Thyroid gland (tissue), 4 donors: ENCODE data around the gene ENOX1. TPM values are rescaled to one million over a fixed set of nuclear protein-coding genes. Genes with fewer than 3 reads are reported as not detected.

ENCODE experiments used
- DNase-seq, 2 donors: peaks; one replicate each; pipeline ENCODE4 v3.0.0-alpha.2; 2019
- H3K27ac ChIP-seq, 3 donors: fragments of 200-600 bp; sonication (generic); 1 replicate in 2 of 3; 2 replicates in 1 of 3; pipeline ENCODE4 v1.5.1; 2016 to 2019; ENCODE audit warnings: mild to moderate bottlenecking in 1 of 3, moderate library complexity in 1 of 3
- H3K27me3 ChIP-seq: fragments of 200-600 bp; sonication (generic); one replicate; pipeline ENCODE4 v1.5.1; 2019
- H3K36me3 ChIP-seq, 2 donors: fragments of 200-600 bp; sonication (generic); one replicate each; pipeline ENCODE4 v1.5.1; 2016 to 2019
- H3K4me1 ChIP-seq, 2 donors: fragments of 200-600 bp; sonication (generic); one replicate each; pipeline ENCODE4 v1.5.1; 2017 to 2019
- H3K4me3 ChIP-seq, 3 donors: fragments of 200-600 bp; sonication (generic); replicated peaks in 1 of 3; 1 replicate in 2 of 3; 2 replicates in 1 of 3; pipeline ENCODE4 v1.5.1; 2016; ENCODE audit warnings: mild to moderate bottlenecking in 1 of 3
- H3K9me3 ChIP-seq: fragments of 200-600 bp; sonication (generic); one replicate; pipeline ENCODE4 v1.5.1; 2017
- POLR2A ChIP-seq, 2 donors: fragments of 450-650 bp; IDR thresholded peaks; one replicate each; pipeline ENCODE4 v1.6.1; 2017; ENCODE audit warnings: antibody characterized with exemption in 2 of 2, mild to moderate bottlenecking in 2 of 2, moderate library complexity in 1 of 2
- WGBS, 2 donors: methylation state at CpG; one replicate each; pipeline ENCODE4 v1.1.5; 2017; 5-methylcytosine and 5-hydroxymethylcytosine counted together
- intact Hi-C: fragments of 100-400 bp; cut with DNase I; formaldehyde crosslinking; loops from one replicate; pipeline ENCODE4 v1.15.1; 2023
- total RNA-seq, 4 donors: library from RNA; depleted of rRNA; stranded (reverse); fragments of >200 nt; gene quantifications; one replicate each; pipeline ENCODE4 v1.2.3, GENCODE V29; 2016
- TF ChIP-seq, protein P1 (sequence below), 6 experiments: fragments of 200-600 bp in 3 of 6; fragments of 450-650 bp in 3 of 6; sonication (generic) in 3 of 6; IDR thresholded peaks; one replicate each; pipeline ENCODE4 v1.5.1; 2016 to 2019; ENCODE audit warnings: antibody characterized with exemption in 6 of 6, mild to moderate bottlenecking in 2 of 6, inconsistent platforms in 1 of 6, moderate library complexity in 1 of 6

Gene ENOX1
- total RNA-seq, 4 donors from 2014 or later, result 0.13 to 1.8 (median 0.31) TPM

GRCh38 chr13:43773602-43774001 lies 13.2 kb downstream of the ENOX1 start:
- Histone ChIP-seq H3K9me3 (no peaks in the 10 kb centered on the region), H3K27me3 (no peaks in the 10 kb centered on the region), H3K4me3 (no peak overlapping the region), H3K36me3 (no peaks in the 10 kb centered on the region), H3K27ac (no peak overlapping the region), H3K4me1 (no peaks in the 10 kb centered on the region)
- intact Hi-C loops, result no loop called here
- DNase-seq, result no peak
- TF ChIP-seq, protein P1, sequence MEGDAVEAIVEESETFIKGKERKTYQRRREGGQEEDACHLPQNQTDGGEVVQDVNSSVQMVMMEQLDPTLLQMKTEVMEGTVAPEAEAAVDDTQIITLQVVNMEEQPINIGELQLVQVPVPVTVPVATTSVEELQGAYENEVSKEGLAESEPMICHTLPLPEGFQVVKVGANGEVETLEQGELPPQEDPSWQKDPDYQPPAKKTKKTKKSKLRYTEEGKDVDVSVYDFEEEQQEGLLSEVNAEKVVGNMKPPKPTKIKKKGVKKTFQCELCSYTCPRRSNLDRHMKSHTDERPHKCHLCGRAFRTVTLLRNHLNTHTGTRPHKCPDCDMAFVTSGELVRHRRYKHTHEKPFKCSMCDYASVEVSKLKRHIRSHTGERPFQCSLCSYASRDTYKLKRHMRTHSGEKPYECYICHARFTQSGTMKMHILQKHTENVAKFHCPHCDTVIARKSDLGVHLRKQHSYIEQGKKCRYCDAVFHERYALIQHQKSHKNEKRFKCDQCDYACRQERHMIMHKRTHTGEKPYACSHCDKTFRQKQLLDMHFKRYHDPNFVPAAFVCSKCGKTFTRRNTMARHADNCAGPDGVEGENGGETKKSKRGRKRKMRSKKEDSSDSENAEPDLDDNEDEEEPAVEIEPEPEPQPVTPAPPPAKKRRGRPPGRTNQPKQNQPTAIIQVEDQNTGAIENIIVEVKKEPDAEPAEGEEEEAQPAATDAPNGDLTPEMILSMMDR (IDR thresholded peaks at IDR 0.05), result no peak
- no peak for TF ChIP-seq POLR2A (IDR thresholded peaks at IDR 0.05)
- WGBS, 2 donors, result 88 to 94% methylated on average over 2 of the region's 2 CpGs

DNA sequence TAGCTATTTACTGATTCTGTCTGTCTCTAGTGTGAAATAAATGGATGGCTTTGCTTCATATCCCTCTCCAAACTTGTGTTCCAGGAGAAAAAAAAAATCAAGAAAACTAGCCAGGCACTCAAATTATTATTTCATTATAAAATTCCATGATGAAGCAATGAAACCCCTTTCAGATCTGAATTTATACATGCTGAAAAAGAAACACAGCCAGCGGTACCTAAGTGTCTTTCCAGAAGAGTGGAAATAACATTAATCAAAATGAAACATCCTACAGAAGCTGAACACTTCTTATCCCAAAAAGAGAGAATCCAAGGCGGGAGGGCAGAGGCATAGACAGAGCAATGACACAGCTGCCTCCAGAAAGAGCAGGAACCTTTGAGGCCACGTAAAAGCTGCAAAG lies 15.9 kb downstream of the ENOX1 start:
- intact Hi-C loops, result no loop called here
- Histone ChIP-seq H3K36me3 (no peaks in the 10 kb centered on the region), H3K27me3 (no peaks in the 10 kb centered on the region), H3K9me3 (no peaks in the 10 kb centered on the region), H3K4me1 (no peaks in the 10 kb centered on the region), H3K4me3 (no peak overlapping the region), H3K27ac (no peak overlapping the region)
- WGBS, 2 donors, result 81 to 83% methylated on average over 3 of the region's 3 CpGs
- no peak for DNase-seq
- TF ChIP-seq, protein P1 (IDR thresholded peaks at IDR 0.05), result no peak
- no peak for TF ChIP-seq POLR2A (IDR thresholded peaks at IDR 0.05)

DNA sequence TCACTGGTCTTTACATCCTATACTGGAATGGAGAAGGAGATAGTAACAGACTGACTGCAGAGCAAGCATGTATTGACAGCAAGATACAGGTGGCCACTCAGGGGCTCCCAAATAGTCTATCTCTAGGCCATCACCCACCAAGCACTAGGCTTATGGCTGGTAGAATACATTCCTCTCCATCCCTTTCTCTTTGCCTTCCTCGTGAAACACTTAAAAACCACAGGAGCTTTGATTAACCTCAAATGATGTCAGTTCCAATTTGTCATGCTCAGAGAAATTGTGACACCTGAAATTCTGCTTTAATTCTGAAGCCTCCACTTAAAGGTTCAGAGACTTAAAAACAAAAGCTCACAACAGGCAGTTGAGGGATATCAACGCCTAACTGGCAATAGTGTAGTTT lies 17.2 kb downstream of the ENOX1 start:
- Histone ChIP-seq H3K27me3 (no peaks in the 10 kb centered on the region), H3K27ac (no peak overlapping the region), H3K36me3 (no peaks in the 10 kb centered on the region), H3K9me3 (no peaks in the 10 kb centered on the region), H3K4me1 (no peaks in the 10 kb centered on the region), H3K4me3 (no peak overlapping the region)
- DNase-seq, result no peak
- TF ChIP-seq POLR2A (IDR thresholded peaks at IDR 0.05), result no peak
- TF ChIP-seq, protein P1 (IDR thresholded peaks at IDR 0.05), result no peak
- WGBS, 2 donors, result 87 to 92% methylated on average over 2 of the region's 2 CpGs
- intact Hi-C loops, result no loop called here

GRCh38 chr13:43767341-43767931 lies 19.3 kb downstream of the ENOX1 start:
- Histone ChIP-seq H3K27ac (no peak overlapping the region), H3K27me3 (no peaks in the 10 kb centered on the region), H3K9me3 (no peaks in the 10 kb centered on the region), H3K36me3 (no peaks in the 10 kb centered on the region), H3K4me3 (no peak overlapping the region), H3K4me1 (no peaks in the 10 kb centered on the region)
- intact Hi-C loops, result no loop called here
- no peak for DNase-seq
- 37 to 45% methylated on average over 2 of the region's 2 CpGs for WGBS, 2 donors
- TF ChIP-seq, protein P1 (IDR thresholded peaks at IDR 0.05), result no peak
- TF ChIP-seq POLR2A (IDR thresholded peaks at IDR 0.05), result no peak

GRCh38 chr13:43766725-43767124 lies 20.0 kb downstream of the ENOX1 start:
- H3K36me3 ChIP-seq, result no peaks in the 10 kb centered on the region
- no peak overlapping the region for H3K27ac ChIP-seq
- H3K9me3 ChIP-seq, result no peaks in the 10 kb centered on the region
- DNase-seq, result no peak
- intact Hi-C loops, result no loop called here
- no peaks in the 10 kb centered on the region for H3K27me3 ChIP-seq
- WGBS, 2 donors, result 65 to 67% methylated on average over 5 of the region's 5 CpGs
- no peaks in the 10 kb centered on the region for H3K4me1 ChIP-seq
- no peak overlapping the region for H3K4me3 ChIP-seq
- no peak for TF ChIP-seq POLR2A (IDR thresholded peaks at IDR 0.05)
- TF ChIP-seq, protein P1 (IDR thresholded peaks at IDR 0.05), result no peak
